ENCODE results near the gene SNAPC5. TPM values are rescaled to one million over a fixed set of nuclear protein-coding genes. Genes with fewer than 3 reads are reported as not detected.
"Not testable (repeated sequence)": the region's sequence is repeated elsewhere in the genome, so short reads cannot be mapped to it uniquely, and the experiment has no call there.

The SNAPC5 gene
- total and polyA plus RNA-seq, 2 of the 4 experiments (the other 2 are of a cell fraction) = 25.9 to 26.3 TPM

- Histone ChIP-seq H3K4me1 (ENCODE audit: control insufficient read depth, insufficient read depth, low read length) (peaks cover 6% of the 10 kb centered on the region), H3K9me1 (ENCODE audit: insufficient read depth, low read length) (peaks cover 15% of the 10 kb centered on the region), H3K9ac (ENCODE audit: low read depth, low read length) (no peak overlapping the region), H3K4ac (ENCODE audit: low read depth, low read length) (no peak overlapping the region), H3K27me3 (ENCODE audit: control insufficient read depth, insufficient read depth, low read length) (no peaks in the 10 kb centered on the region), H3K4me3 (ENCODE audit: insufficient read depth, low read depth, low read length) (no peak overlapping the region), H4K91ac (ENCODE audit: insufficient read depth, low read depth, low read length) (no peak overlapping the region), H3K23ac (ENCODE audit: low read depth, low read length) (no peak overlapping the region), H4K5ac (ENCODE audit: low read depth, low read length) (no peak overlapping the region), H3K14ac (replicated peaks; ENCODE audit: low read depth, low read length) (no peak overlapping the region), H3K36me3 (ENCODE audit: control insufficient read depth, insufficient read depth, low read length) (peaks cover 1% of the 10 kb centered on the region; the same call in 1 of the 2 replicates), H3K18ac (ENCODE audit: low read depth, low read length) (no peak overlapping the region), H4K8ac (ENCODE audit: low read depth in 2 of 2, low read length in 2 of 2) (no peak overlapping the region), H2BK120ac (ENCODE audit: low read depth, low read length) (no peak overlapping the region), H3K9me3 (ENCODE audit: control insufficient read depth, insufficient read depth, low read length) (no peaks in the 10 kb centered on the region), H2AFZ (replicated peaks; ENCODE audit: low read length, poor library complexity) (no peak overlapping the region), H2AK5ac (ENCODE audit: low read depth, low read length) (no peak overlapping the region), H3K27ac (ENCODE audit: insufficient read depth, low read length) (no peak overlapping the region), H3K56ac (ENCODE audit: extremely low read depth, insufficient read depth, low read length) (no peak overlapping the region), H3K4me2 (ENCODE audit: low read depth, low read length) (no peak overlapping the region), H3K79me1 (ENCODE audit: low read depth in 1 of 2, low read length in 2 of 2) (peaks cover 23 to 46% of the 10 kb centered on the region in 2 experiments), H2AK9ac (replicated peaks; ENCODE audit: low read depth, low read length, poor library complexity) (no peak overlapping the region), H2BK5ac (ENCODE audit: low read depth, low read length, poor library complexity, severe bottlenecking) (no peak overlapping the region), H2BK15ac (ENCODE audit: low read depth, low read length) (no peak overlapping the region), H4K20me1 (ENCODE audit: insufficient read depth, low read length) (peaks cover 3% of the 10 kb centered on the region; the same call in 1 of the 2 replicates), H2BK20ac (ENCODE audit: low read depth, low read length) (no peak overlapping the region)
- no peak for TF ChIP-seq MAZ (IDR thresholded peaks at IDR 0.05; ENCODE audit: borderline replicate concordance, low read depth, low read length)
- peak; percentile 84 for TF ChIP-seq CEBPB (IDR thresholded peaks at IDR 0.05; ENCODE audit: low read depth, low read length)
- no peak for TF ChIP-seq MAFK (IDR thresholded peaks at IDR 0.05; ENCODE audit: low read depth, low read length)
- no peak for TF ChIP-seq SMC3 (IDR thresholded peaks at IDR 0.05; ENCODE audit: low read depth, low read length)
- CTCF ChIA-PET = no interaction called here
- dilution Hi-C loops (cut with HindIII; ENCODE audit: low sequenced_read_pairs, unreplicated experiment) = no loop called here
- BruUV-seq (replicated peaks) = no TSS peak
- in situ Hi-C loops (cut with MboI; ENCODE audit: low sequenced_read_pairs) = no loop called here
- DNase-seq = peak; percentile 12
- intact Hi-C loops (cut with micrococcal nuclease) = no loop called here
- POLR2A ChIA-PET (ENCODE audit: unreplicated experiment) = no interaction called here
- ATAC-seq (ENCODE audit: low read depth) = peak; percentile 35; the same call in 1 of the 2 replicates
- WGBS, 2 experiments (ENCODE audit: extremely low coverage in 2 of 2, insufficient read length in 1 of 2) = no CpG with 5 or more reads among the region's 2 CpGs
Measured at GRCh38 chr15:66461917-66462316, 35.6 kb downstream of the SNAPC5 start.

DNA sequence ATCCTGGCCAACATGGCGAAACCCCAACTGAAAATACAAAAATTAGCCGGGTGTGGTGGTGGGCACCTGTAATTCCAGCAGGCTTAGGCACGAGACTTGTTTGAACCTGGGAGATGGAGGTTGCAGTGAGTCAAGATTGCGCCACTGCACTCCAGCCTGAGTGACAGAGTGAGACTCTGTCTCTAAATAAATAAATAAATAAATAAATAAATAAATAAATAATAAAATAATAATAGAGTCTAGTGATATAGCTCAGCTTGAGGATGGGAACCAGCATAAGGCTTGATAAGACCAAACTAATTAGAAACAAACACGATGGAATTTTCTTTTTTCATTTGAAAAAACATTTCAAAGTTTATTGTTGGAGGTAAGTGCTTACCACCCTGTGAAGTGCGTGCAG, 36.3 kb downstream of the SNAPC5 start:
- H3K9ac ChIP-seq (ENCODE audit: low read depth, low read length); H2BK15ac ChIP-seq (ENCODE audit: low read depth, low read length); DNase-seq; CTCF ChIA-PET; H3K56ac ChIP-seq (ENCODE audit: extremely low read depth, insufficient read depth, low read length); H2AK5ac ChIP-seq (ENCODE audit: low read depth, low read length); H3K9me3 ChIP-seq (ENCODE audit: control insufficient read depth, insufficient read depth, low read length); H3K4me1 ChIP-seq (ENCODE audit: control insufficient read depth, insufficient read depth, low read length); H2BK5ac ChIP-seq (ENCODE audit: low read depth, low read length, poor library complexity, severe bottlenecking); H3K27ac ChIP-seq (ENCODE audit: insufficient read depth, low read length); H4K91ac ChIP-seq (ENCODE audit: insufficient read depth, low read depth, low read length); H4K5ac ChIP-seq (ENCODE audit: low read depth, low read length); H2AFZ ChIP-seq (replicated peaks; ENCODE audit: low read length, poor library complexity); H3K27me3 ChIP-seq (ENCODE audit: control insufficient read depth, insufficient read depth, low read length); H4K20me1 ChIP-seq (ENCODE audit: insufficient read depth, low read length); H3K4me3 ChIP-seq (ENCODE audit: insufficient read depth, low read depth, low read length); dilution Hi-C loops (cut with HindIII; ENCODE audit: low sequenced_read_pairs, unreplicated experiment); H3K4me2 ChIP-seq (ENCODE audit: low read depth, low read length); H2AK9ac ChIP-seq (replicated peaks; ENCODE audit: low read depth, low read length, poor library complexity); POLR2A ChIA-PET (ENCODE audit: unreplicated experiment); H2BK120ac ChIP-seq (ENCODE audit: low read depth, low read length); H3K4ac ChIP-seq (ENCODE audit: low read depth, low read length); in situ Hi-C loops (cut with MboI; ENCODE audit: low sequenced_read_pairs); BruUV-seq (replicated peaks); H3K18ac ChIP-seq (ENCODE audit: low read depth, low read length); H4K8ac ChIP-seq (ENCODE audit: low read depth in 2 of 2, low read length in 2 of 2); ATAC-seq (ENCODE audit: low read depth); H2BK20ac ChIP-seq (ENCODE audit: low read depth, low read length); H3K36me3 ChIP-seq (ENCODE audit: control insufficient read depth, insufficient read depth, low read length); intact Hi-C loops (cut with micrococcal nuclease): not testable (repeated sequence)
- H3K9me1 ChIP-seq (ENCODE audit: insufficient read depth, low read length) = peaks cover 19% of the 10 kb centered on the region
- peaks cover 30 to 52% of the 10 kb centered on the region in 2 experiments for H3K79me1 ChIP-seq (ENCODE audit: low read depth in 1 of 2, low read length in 2 of 2)
- WGBS, 2 experiments (ENCODE audit: extremely low coverage in 2 of 2, insufficient read length in 1 of 2) = no CpG with 5 or more reads among the region's 6 CpGs
- H3K14ac ChIP-seq (replicated peaks; ENCODE audit: low read depth, low read length) = 0 out of 2 replicates have a peak overlapping the region, but pooled peaks have one; percentile 48
- H3K23ac ChIP-seq (ENCODE audit: low read depth, low read length) = peak overlapping the region; percentile 46

Data from IMR-90 (cell line).